A549 treated with RU486 at 1 μM for 4 hours (cell line): ENCODE measurements around the gene ADAM8. TPM values are rescaled to one million over a fixed set of nuclear protein-coding genes. Genes with fewer than 3 reads are reported as not detected.

Source experiments
- total RNA-seq: library from RNA; stranded (reverse); fragments of 200-300 nt; extraction: Qiagen RNA extraction; gene quantifications from 5 replicates; pipeline ENCODE4 v1.2.3, GENCODE V29; 2022; ENCODE audit warnings: low read depth

The ADAM8 gene
- total RNA-seq: 1.3 to 4.3 TPM (median 3.7 TPM) in 5 replicates

GRCh38 chr10:133276435-133277201 lies at the start of gene ADAM8:
Gene ADAM8 (minus strand): TSS chr10:133276868. CDS start chr10:133276817, 51 bp downstream.

GRCh38 chr10:133308421-133309099 lies 31.9 kb upstream of the ADAM8 start, which contains the start of the genes TUBGCP2 and ZNF511:
Gene TUBGCP2 (minus strand): TSS chr10:133308872. CDS start chr10:133302941, 5,931 bp downstream.
Gene ZNF511 (plus strand): TSS chr10:133308914. CDS start chr10:133308944, 30 bp downstream.

GRCh38 chr10:133237588-133238465 lies 38.8 kb downstream of the ADAM8 start, which contains the start of gene VENTX:
Gene VENTX (plus strand): TSS chr10:133237855. CDS start chr10:133237915, 60 bp downstream.

GRCh38 chr10:133230044-133230361 lies 46.7 kb downstream of the ADAM8 start, which contains the start of gene UTF1:
Gene UTF1 (plus strand): TSS chr10:133230217. CDS start chr10:133230289, 72 bp downstream.

Other genes with a start within 250 kb of the ADAM8 start
- 0.02 to 0.07 TPM in 2 of 5 replicates, not detected in the others for gene ADGRA1, start 188.9 kb downstream of the ADAM8 start, total RNA-seq
- 0.77 to 2.4 TPM (median 0.94 TPM) in 5 replicates for gene KNDC1, start 116.6 kb downstream of the ADAM8 start, total RNA-seq
- 0.08 to 0.16 TPM (median 0.16 TPM) in 3 of 5 replicates, not detected in the others for gene UTF1, start 46.7 kb downstream of the ADAM8 start, total RNA-seq
- not detected in 5 replicates for gene VENTX, start 39.0 kb downstream of the ADAM8 start, total RNA-seq
- gene TUBGCP2, start 32.0 kb upstream of the ADAM8 start, total RNA-seq: 32.0 to 44.5 TPM (median 43.6 TPM) in 5 replicates
- gene ZNF511, start 32.0 kb upstream of the ADAM8 start, total RNA-seq: 66.0 to 79.6 TPM (median 70.4 TPM) in 5 replicates
- gene CALY, start 60.0 kb upstream of the ADAM8 start, total RNA-seq: 0.54 to 1.3 TPM (median 0.72 TPM) in 5 replicates
- 0.15 to 0.84 TPM (median 0.29 TPM) in 3 of 5 replicates, not detected in the others for gene PRAP1, start 70.5 kb upstream of the ADAM8 start, total RNA-seq
- 10.7 to 19.0 TPM (median 13.1 TPM) in 5 replicates for gene FUOM, start 81.2 kb upstream of the ADAM8 start, total RNA-seq
- gene ECHS1, start 96.5 kb upstream of the ADAM8 start, total RNA-seq: 132 to 169 TPM (median 145 TPM) in 5 replicates
- 1.5 to 2.2 TPM (median 1.8 TPM) in 5 replicates for gene PAOX, start 102.4 kb upstream of the ADAM8 start, total RNA-seq
- gene MTG1, start 117.3 kb upstream of the ADAM8 start, total RNA-seq: 38.1 to 53.7 TPM (median 51.4 TPM) in 5 replicates
- gene SPRN, start 147.8 kb upstream of the ADAM8 start, total RNA-seq: 0.11 to 0.28 TPM (median 0.15 TPM) in 5 replicates
- 0.06 to 0.27 TPM (median 0.22 TPM) in 5 replicates for gene SCART1, start 177.1 kb upstream of the ADAM8 start, total RNA-seq